H9 (cell line): ENCODE data around the gene TMEM184A. TPM values are rescaled to one million over a fixed set of nuclear protein-coding genes. Genes with fewer than 3 reads are reported as not detected.

Source experiments
- DNase-seq: peaks from one replicate; pipeline ENCODE4 v3.0.0-alpha.2; 2017
- H2AFZ ChIP-seq: one replicate; pipeline ENCODE4 v1.6.1; 2013; ENCODE audit warnings: mild to moderate bottlenecking, low read length, control low read depth, moderate library complexity
- H2AK5ac ChIP-seq: 2 replicates; pipeline ENCODE4 v1.6.1; 2013; ENCODE audit warnings: low read length, control low read depth, mixed read lengths; ENCODE audit not compliant: insufficient read length
- H2BK120ac ChIP-seq: one replicate; pipeline ENCODE4 v1.6.1; 2013; ENCODE audit warnings: low read depth, mild to moderate bottlenecking, low read length, control low read depth, inconsistent platforms; ENCODE audit not compliant: poor library complexity, severe bottlenecking
- H2BK12ac ChIP-seq: 2 replicates; pipeline ENCODE4 v1.6.1; 2013; ENCODE audit warnings: low read length, control low read depth, mixed read lengths, low read depth; ENCODE audit not compliant: insufficient read length
- H2BK15ac ChIP-seq: 2 replicates; pipeline ENCODE4 v1.6.1; 2013; ENCODE audit warnings: low read depth, low read length, control low read depth
- H2BK20ac ChIP-seq: one replicate; pipeline ENCODE4 v1.6.1; 2013; ENCODE audit warnings: low read depth, mild to moderate bottlenecking, low read length, control low read depth, inconsistent platforms; ENCODE audit not compliant: poor library complexity, severe bottlenecking
- H2BK5ac ChIP-seq: 2 replicates; pipeline ENCODE4 v1.6.1; 2013; ENCODE audit warnings: low read length, control low read depth, mixed read lengths; ENCODE audit not compliant: insufficient read length
- H3K14ac ChIP-seq: 2 replicates; pipeline ENCODE4 v1.6.1; 2013; ENCODE audit warnings: low read length, control low read depth; ENCODE audit not compliant: insufficient read depth
- H3K18ac ChIP-seq: 2 replicates; pipeline ENCODE4 v1.6.1; 2013; ENCODE audit warnings: low read depth, mild to moderate bottlenecking, mixed read lengths, low read length, control low read depth; ENCODE audit not compliant: insufficient read length
- H3K23ac ChIP-seq: 2 replicates; pipeline ENCODE4 v1.6.1; 2013; ENCODE audit warnings: low read length, control low read depth, mixed read lengths, low read depth; ENCODE audit not compliant: insufficient read length
- H3K23me2 ChIP-seq: 2 replicates; pipeline ENCODE4 v1.6.1; 2013; ENCODE audit warnings: low read depth, mild to moderate bottlenecking, mixed read lengths, low read length, control low read depth; ENCODE audit not compliant: insufficient read length, poor library complexity, severe bottlenecking
- H3K27ac ChIP-seq: 2 replicates; pipeline ENCODE4 v1.5.1; 2013; ENCODE audit warnings: low read length, control low read depth, mixed read lengths, low read depth; ENCODE audit not compliant: insufficient read length
- H3K27me3 ChIP-seq: 2 replicates; pipeline ENCODE4 v1.6.1; 2013; ENCODE audit warnings: low read length, control low read depth, inconsistent platforms; ENCODE audit not compliant: insufficient read depth
- H3K4ac ChIP-seq: 2 replicates; pipeline ENCODE4 v1.6.1; 2013; ENCODE audit warnings: low read depth, mild to moderate bottlenecking, control low read depth, inconsistent platforms, low read length, moderate library complexity
- H3K4me1 ChIP-seq: 2 replicates; pipeline ENCODE4 v1.6.1; 2013; ENCODE audit warnings: low read length, control low read depth, inconsistent platforms; ENCODE audit not compliant: insufficient read depth
- H3K4me2 ChIP-seq: 2 replicates; pipeline ENCODE4 v1.6.1; 2013; ENCODE audit warnings: low read length, control low read depth, mixed read lengths; ENCODE audit not compliant: insufficient read length, insufficient read depth
- H3K56ac ChIP-seq: 2 replicates; pipeline ENCODE4 v1.6.1; 2013; ENCODE audit warnings: low read depth, mild to moderate bottlenecking, mixed read lengths, low read length, control low read depth; ENCODE audit not compliant: insufficient read length
- H3K79me1 ChIP-seq: 2 replicates; pipeline ENCODE4 v1.6.1; 2013; ENCODE audit warnings: low read depth, mild to moderate bottlenecking, moderate library complexity, low read length, control low read depth, inconsistent platforms; ENCODE audit not compliant: insufficient read depth, poor library complexity, severe bottlenecking
- H3K79me2 ChIP-seq: 2 replicates; pipeline ENCODE4 v1.6.1; 2013; ENCODE audit warnings: low read length, control low read depth, inconsistent platforms; ENCODE audit not compliant: insufficient read depth
- H3K9ac ChIP-seq: 2 replicates; pipeline ENCODE4 v1.6.1; 2013; ENCODE audit warnings: low read length, control low read depth, mixed read lengths; ENCODE audit not compliant: insufficient read length; ENCODE audit errors: extremely low read depth
- H3K9me3 ChIP-seq: one replicate; pipeline ENCODE4 v1.6.1; 2013; ENCODE audit warnings: low read depth, low read length, inconsistent platforms; ENCODE audit not compliant: control insufficient read depth
- H3T11ph ChIP-seq: one replicate; pipeline ENCODE4 v1.6.1; 2013; ENCODE audit warnings: mild to moderate bottlenecking, low read length, control low read depth, inconsistent platforms
- H4K20me1 ChIP-seq: one replicate; pipeline ENCODE4 v1.6.1; 2013; ENCODE audit not compliant: control insufficient read depth, insufficient read length, insufficient read depth
- H4K5ac ChIP-seq: 2 replicates; pipeline ENCODE4 v1.6.1; 2013; ENCODE audit warnings: low read depth, mild to moderate bottlenecking, mixed read lengths, low read length, control low read depth; ENCODE audit not compliant: insufficient read length
- H4K8ac ChIP-seq: replicated peaks from 2 replicates; pipeline ENCODE4 v1.6.1; 2013; ENCODE audit warnings: low read length, control low read depth, mixed read lengths, low read depth; ENCODE audit not compliant: insufficient read length
- H4K91ac ChIP-seq: 2 replicates; pipeline ENCODE4 v1.6.1; 2013; ENCODE audit warnings: low read depth, mild to moderate bottlenecking, moderate library complexity, mixed read lengths, low read length, control low read depth; ENCODE audit not compliant: insufficient read length
- H3K27ac Mint-ChIP-seq, 3 experiments: 2 replicates in 2 of 3; 3 replicates in 1 of 3; pipeline ENCODE4 v1.8.0; 2020 to 2021; ENCODE audit warnings: mixed read lengths in 3 of 3, mild to moderate bottlenecking in 1 of 3, moderate library complexity in 1 of 3
- H3K27me3 Mint-ChIP-seq: 2 replicates; pipeline ENCODE4 v1.8.0; 2021; ENCODE audit warnings: low read depth, mild to moderate bottlenecking, moderate library complexity, mixed read lengths
- H3K36me3 Mint-ChIP-seq, 3 experiments: 2 replicates in 2 of 3; 3 replicates in 1 of 3; pipeline ENCODE4 v1.8.0; 2020 to 2021; ENCODE audit warnings: low read depth in 3 of 3, mixed read lengths in 3 of 3; ENCODE audit not compliant: insufficient read depth in 1 of 3
- H3K4me1 Mint-ChIP-seq, 2 experiments: 2 replicates each; pipeline ENCODE4 v1.8.0; 2020; ENCODE audit warnings: mixed read lengths in 2 of 2
- H3K4me3 Mint-ChIP-seq, 2 experiments: 2 replicates in 1 of 2; 3 replicates in 1 of 2; pipeline ENCODE4 v1.8.0; 2020 to 2021; ENCODE audit warnings: mild to moderate bottlenecking in 2 of 2, mixed read lengths in 2 of 2, moderate library complexity in 1 of 2
- H3K9me3 Mint-ChIP-seq, 2 experiments: 2 replicates in 1 of 2; 3 replicates in 1 of 2; pipeline ENCODE4 v1.8.0; 2020; ENCODE audit warnings: mild to moderate bottlenecking in 2 of 2, mixed read lengths in 2 of 2, moderate library complexity in 1 of 2
- WGBS: extraction: QIAGEN DNeasy Blood & Tissue Kit; methylation state at CpG from one replicate; pipeline ENCODE4 v1.1.7; 2013; ENCODE audit warnings: missing lambda C conversion rate, low lambda C conversion rate, mixed read lengths; ENCODE audit not compliant: insufficient read length; ENCODE audit errors: extremely low coverage; 5-methylcytosine and 5-hydroxymethylcytosine counted together
- total RNA-seq: library from RNA; stranded (reverse); gene quantifications from 2 replicates; pipeline ENCODE4 v1.2.1, GENCODE V29; 2021
- TF ChIP-seq, protein P1 (sequence below): fragments of 200-600 bp; sonication (generic); conservative IDR thresholded peaks from 3 replicates; pipeline ENCODE4 v1.8.0; 2021; ENCODE audit warnings: antibody characterized with exemption, mild to moderate bottlenecking

The TMEM184A gene
- total RNA-seq, 1 experiment from 2014 or later, result 1.3 TPM

DNA sequence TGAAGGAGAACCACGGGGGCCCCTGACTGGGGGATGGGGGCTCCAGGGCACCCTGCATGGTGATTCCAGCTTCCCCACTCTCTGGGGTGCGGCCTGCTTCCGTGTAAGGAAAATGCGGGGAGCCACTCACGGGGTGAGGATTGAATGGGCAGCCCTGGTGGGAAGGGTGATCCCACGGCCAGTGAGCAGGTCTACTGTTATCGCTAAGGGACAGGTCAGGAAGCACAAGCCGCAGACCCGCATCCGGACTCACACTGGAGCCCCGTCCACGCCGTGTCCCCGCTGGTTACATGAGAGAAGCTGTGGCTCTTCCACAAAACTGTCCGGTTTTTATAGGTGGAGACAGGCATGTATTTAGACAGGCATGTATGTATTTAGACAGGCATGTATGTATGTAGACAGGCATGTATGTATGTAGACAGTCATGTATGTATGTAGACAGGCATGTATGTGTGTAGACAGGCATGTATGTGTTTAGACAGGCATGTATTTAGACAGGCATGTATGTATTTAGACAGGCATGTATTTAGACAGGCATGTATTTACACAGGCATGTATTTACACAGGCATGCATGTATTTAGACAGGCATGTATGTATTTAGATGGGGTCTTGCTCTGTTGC, 8.1 kb upstream of the TMEM184A start:
- H3K79me1 ChIP-seq, result no peaks in the 10 kb centered on the region
- no peak overlapping the region for H3K4me2 ChIP-seq
- no peak overlapping the region for H3K18ac ChIP-seq
- no peak overlapping the region for H2AFZ ChIP-seq
- H2BK15ac ChIP-seq, result no peak overlapping the region
- no peaks in the 10 kb centered on the region for H3K4me1 ChIP-seq
- H3K4me3 Mint-ChIP-seq, result no peak overlapping the region
- no peaks in the 10 kb centered on the region for H3K23me2 ChIP-seq
- no peak overlapping the region for H4K91ac ChIP-seq
- H4K5ac ChIP-seq, result no peak overlapping the region
- no peak overlapping the region for H2AK5ac ChIP-seq
- no CpG with 5 or more reads among the region's 15 CpGs for WGBS
- H3K79me2 ChIP-seq, result no peaks in the 10 kb centered on the region
- H3K23ac ChIP-seq, result no peak overlapping the region
- no peak overlapping the region for H2BK20ac ChIP-seq
- TF ChIP-seq, protein P1, sequence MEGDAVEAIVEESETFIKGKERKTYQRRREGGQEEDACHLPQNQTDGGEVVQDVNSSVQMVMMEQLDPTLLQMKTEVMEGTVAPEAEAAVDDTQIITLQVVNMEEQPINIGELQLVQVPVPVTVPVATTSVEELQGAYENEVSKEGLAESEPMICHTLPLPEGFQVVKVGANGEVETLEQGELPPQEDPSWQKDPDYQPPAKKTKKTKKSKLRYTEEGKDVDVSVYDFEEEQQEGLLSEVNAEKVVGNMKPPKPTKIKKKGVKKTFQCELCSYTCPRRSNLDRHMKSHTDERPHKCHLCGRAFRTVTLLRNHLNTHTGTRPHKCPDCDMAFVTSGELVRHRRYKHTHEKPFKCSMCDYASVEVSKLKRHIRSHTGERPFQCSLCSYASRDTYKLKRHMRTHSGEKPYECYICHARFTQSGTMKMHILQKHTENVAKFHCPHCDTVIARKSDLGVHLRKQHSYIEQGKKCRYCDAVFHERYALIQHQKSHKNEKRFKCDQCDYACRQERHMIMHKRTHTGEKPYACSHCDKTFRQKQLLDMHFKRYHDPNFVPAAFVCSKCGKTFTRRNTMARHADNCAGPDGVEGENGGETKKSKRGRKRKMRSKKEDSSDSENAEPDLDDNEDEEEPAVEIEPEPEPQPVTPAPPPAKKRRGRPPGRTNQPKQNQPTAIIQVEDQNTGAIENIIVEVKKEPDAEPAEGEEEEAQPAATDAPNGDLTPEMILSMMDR, result no peak
- no peak overlapping the region for H2BK120ac ChIP-seq
- H3K56ac ChIP-seq, result no peak overlapping the region
- no peak overlapping the region for H2BK5ac ChIP-seq
- no peaks in the 10 kb centered on the region for H4K20me1 ChIP-seq
- H3K27ac ChIP-seq, result no peak overlapping the region
- no peak overlapping the region for H3K14ac ChIP-seq
- H3K36me3 Mint-ChIP-seq, result peaks cover 8 to 39% (median 34%) of the 10 kb centered on the region in 3 experiments; a peak in 6 of 7 replicates
- H3T11ph ChIP-seq, result no peak overlapping the region
- H2BK12ac ChIP-seq, result no peak overlapping the region
- H3K4me1 Mint-ChIP-seq, result peaks cover 12 to 17% of the 10 kb centered on the region in 2 experiments
- H3K9ac ChIP-seq, result no peak overlapping the region
- H3K27me3 Mint-ChIP-seq, result no peaks in the 10 kb centered on the region
- no peak overlapping the region for H3K4ac ChIP-seq
- H3K9me3 ChIP-seq, result no peaks in the 10 kb centered on the region
- no peak for DNase-seq
- H4K8ac ChIP-seq, result no peak overlapping the region
- H3K9me3 Mint-ChIP-seq, result no peaks in the 10 kb centered on the region
- H3K27ac Mint-ChIP-seq, result no peak overlapping the region; a peak in 2 of 7 replicates
- no peaks in the 10 kb centered on the region for H3K27me3 ChIP-seq
